Hepatocyte (in vitro differentiated cells): ENCODE data around the gene HSPBP1. TPM values are rescaled to one million over a fixed set of nuclear protein-coding genes. Genes with fewer than 3 reads are reported as not detected.

Experiments used
- DNase-seq: peaks from one replicate; pipeline ENCODE4 v3.0.0-alpha.2; 2016; ENCODE audit warnings: low spot score
- H2AFZ ChIP-seq: fragments of 200-600 bp; sonication (generic); 2 replicates; pipeline ENCODE4 v1.6.0; 2016; ENCODE audit warnings: antibody characterized with exemption, mild to moderate bottlenecking
- H3K27ac ChIP-seq: fragments of 200-600 bp; sonication (generic); 2 replicates; pipeline ENCODE4 v1.5.1; 2016; ENCODE audit warnings: mild to moderate bottlenecking
- H3K27me3 ChIP-seq: fragments of 200-600 bp; sonication (generic); 2 replicates; pipeline ENCODE4 v1.6.1; 2016
- H3K36me3 ChIP-seq: fragments of 200-600 bp; sonication (generic); replicated peaks from 2 replicates; pipeline ENCODE4 v1.5.1; 2016; ENCODE audit warnings: low read depth; ENCODE audit not compliant: insufficient read depth
- H3K4me1 ChIP-seq: fragments of 200-600 bp; sonication (generic); 2 replicates; pipeline ENCODE4 v1.5.1; 2016; ENCODE audit warnings: mild to moderate bottlenecking, moderate library complexity; ENCODE audit not compliant: insufficient read depth
- H3K4me2 ChIP-seq: fragments of 200-600 bp; sonication (generic); 2 replicates; pipeline ENCODE4 v1.6.0; 2016
- H3K4me3 ChIP-seq: fragments of 200-600 bp; sonication (generic); 2 replicates; pipeline ENCODE4 v1.5.1; 2016; ENCODE audit warnings: mild to moderate bottlenecking
- H3K79me2 ChIP-seq: fragments of 200-600 bp; sonication (generic); 2 replicates; pipeline ENCODE4 v1.6.0; 2017; ENCODE audit warnings: mild to moderate bottlenecking
- H3K9me2 ChIP-seq: fragments of 200-600 bp; sonication (generic); replicated peaks from 2 replicates; pipeline ENCODE4 v1.6.0; 2017; ENCODE audit warnings: mild to moderate bottlenecking; ENCODE audit not compliant: insufficient read depth
- H3K9me3 ChIP-seq: fragments of 200-600 bp; sonication (generic); 2 replicates; pipeline ENCODE4 v1.5.1; 2016; ENCODE audit warnings: low read depth, mild to moderate bottlenecking
- H4K20me1 ChIP-seq: fragments of 200-600 bp; sonication (generic); 2 replicates; pipeline ENCODE4 v1.6.0; 2016; ENCODE audit warnings: mild to moderate bottlenecking; ENCODE audit not compliant: insufficient read depth, poor library complexity, severe bottlenecking
- EZH2 ChIP-seq: fragments of 200-600 bp; sonication (generic); IDR thresholded peaks from 2 replicates; pipeline ENCODE4 v1.6.1; 2016; ENCODE audit warnings: antibody characterized with exemption, mild to moderate bottlenecking, borderline replicate concordance
- EZH2phosphoT487 ChIP-seq: fragments of 200-600 bp; sonication (generic); IDR thresholded peaks from one replicate; pipeline ENCODE4 v1.6.1; 2018; ENCODE audit warnings: antibody characterized with exemption, mild to moderate bottlenecking, low read depth, moderate library complexity; ENCODE audit not compliant: unreplicated experiment, severe bottlenecking
- WGBS: methylation state at CpG from one replicate; pipeline ENCODE4 v1.1.6; 2016; ENCODE audit warnings: low lambda C conversion rate; ENCODE audit errors: missing lambda C conversion rate; 5-methylcytosine and 5-hydroxymethylcytosine counted together
- polyA plus RNA-seq: library from polyadenylated mRNA; unstranded; fragments of >200 nt; fragmentation: Nextera tagmentation; extraction: Ambion mirVana; gene quantifications from 2 replicates; pipeline ENCODE4 v1.2.1, GENCODE V29; 2016
- total RNA-seq: library from RNA; depleted of rRNA; stranded (reverse); fragments of >200 nt; gene quantifications from 2 replicates; pipeline ENCODE4 v1.2.3, GENCODE V29; 2014
- TF ChIP-seq, protein P1 (sequence below): fragments of 200-600 bp; sonication (generic); IDR thresholded peaks from 2 replicates; pipeline ENCODE4 v1.5.1; 2016; ENCODE audit warnings: antibody characterized with exemption, mild to moderate bottlenecking; ENCODE audit not compliant: poor library complexity

The HSPBP1 gene
- total and polyA plus RNA-seq, 2 experiments from 2014 or later = 31.5 to 52.2 TPM

- Histone ChIP-seq H4K20me1 (peaks cover 50% of the 10 kb centered on the region), H3K27ac (no peak overlapping the region), H3K9me2 (no peaks in the 10 kb centered on the region), H3K4me1 (no peaks in the 10 kb centered on the region), H3K36me3 (no peaks in the 10 kb centered on the region), H3K79me2 (peaks cover 36% of the 10 kb centered on the region), H3K4me3 (no peak overlapping the region), H3K9me3 (no peaks in the 10 kb centered on the region), H2AFZ (no peak overlapping the region), H3K4me2 (no peak overlapping the region), H3K27me3 (no peaks in the 10 kb centered on the region)
- 94% methylated on average over 19 of the region's 23 CpGs for WGBS
- TF ChIP-seq EZH2 (no peak), EZH2phosphoT487 (no peak)
- TF ChIP-seq, protein P1, sequence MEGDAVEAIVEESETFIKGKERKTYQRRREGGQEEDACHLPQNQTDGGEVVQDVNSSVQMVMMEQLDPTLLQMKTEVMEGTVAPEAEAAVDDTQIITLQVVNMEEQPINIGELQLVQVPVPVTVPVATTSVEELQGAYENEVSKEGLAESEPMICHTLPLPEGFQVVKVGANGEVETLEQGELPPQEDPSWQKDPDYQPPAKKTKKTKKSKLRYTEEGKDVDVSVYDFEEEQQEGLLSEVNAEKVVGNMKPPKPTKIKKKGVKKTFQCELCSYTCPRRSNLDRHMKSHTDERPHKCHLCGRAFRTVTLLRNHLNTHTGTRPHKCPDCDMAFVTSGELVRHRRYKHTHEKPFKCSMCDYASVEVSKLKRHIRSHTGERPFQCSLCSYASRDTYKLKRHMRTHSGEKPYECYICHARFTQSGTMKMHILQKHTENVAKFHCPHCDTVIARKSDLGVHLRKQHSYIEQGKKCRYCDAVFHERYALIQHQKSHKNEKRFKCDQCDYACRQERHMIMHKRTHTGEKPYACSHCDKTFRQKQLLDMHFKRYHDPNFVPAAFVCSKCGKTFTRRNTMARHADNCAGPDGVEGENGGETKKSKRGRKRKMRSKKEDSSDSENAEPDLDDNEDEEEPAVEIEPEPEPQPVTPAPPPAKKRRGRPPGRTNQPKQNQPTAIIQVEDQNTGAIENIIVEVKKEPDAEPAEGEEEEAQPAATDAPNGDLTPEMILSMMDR = no peak
- no peak for DNase-seq
Measured at GRCh38 chr19:55245236-55245904, 34.5 kb downstream of the HSPBP1 start.

- Histone ChIP-seq H3K9me2 (no peaks in the 10 kb centered on the region), H3K27ac (no peak overlapping the region), H3K27me3 (no peaks in the 10 kb centered on the region), H2AFZ (no peak overlapping the region), H3K4me1 (no peaks in the 10 kb centered on the region), H3K9me3 (no peaks in the 10 kb centered on the region), H3K4me3 (no peak overlapping the region), H3K4me2 (no peak overlapping the region), H3K36me3 (no peaks in the 10 kb centered on the region), H3K79me2 (peaks cover 24% of the 10 kb centered on the region), H4K20me1 (peaks cover 38% of the 10 kb centered on the region)
- TF ChIP-seq, protein P1 = no peak
- TF ChIP-seq EZH2 (no peak), EZH2phosphoT487 (no peak)
- DNase-seq = no peak
- 96% methylated on average over 12 of the region's 12 CpGs for WGBS
Measured at GRCh38 chr19:55244004-55244680, 35.8 kb downstream of the HSPBP1 start.

DNA sequence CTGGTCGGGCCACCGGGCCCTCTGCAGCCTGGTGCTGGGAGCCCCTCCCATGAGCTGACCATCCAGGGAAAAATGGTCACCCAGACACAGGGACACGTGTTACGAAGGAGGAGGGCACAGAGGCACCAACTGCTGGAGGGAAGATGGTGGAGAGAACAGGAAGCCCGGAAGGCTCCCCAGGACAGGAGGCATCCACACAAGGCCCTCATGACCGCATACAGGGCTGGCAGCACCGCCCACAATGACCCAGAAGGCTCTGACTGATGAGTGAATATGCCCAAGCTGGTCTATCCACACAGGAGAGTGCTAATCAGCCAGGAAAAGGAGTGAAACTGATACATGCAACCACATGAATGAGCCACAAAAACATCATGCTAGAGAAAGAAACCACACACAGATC is 37.4 kb downstream of the HSPBP1 start:
- Histone ChIP-seq H2AFZ (no peak overlapping the region), H3K4me3 (no peak overlapping the region), H3K9me2 (no peaks in the 10 kb centered on the region), H3K4me2 (no peak overlapping the region), H3K79me2 (peaks cover 8% of the 10 kb centered on the region), H3K27ac (no peak overlapping the region), H3K9me3 (no peaks in the 10 kb centered on the region), H4K20me1 (peaks cover 22% of the 10 kb centered on the region), H3K36me3 (no peaks in the 10 kb centered on the region), H3K27me3 (no peaks in the 10 kb centered on the region), H3K4me1 (no peaks in the 10 kb centered on the region)
- no peak for TF ChIP-seq EZH2
- TF ChIP-seq, protein P1 = no peak
- TF ChIP-seq EZH2phosphoT487 = no peak
- WGBS = 92% methylated on average over 7 of the region's 7 CpGs
- no peak for DNase-seq
